HPDE6-E6E7 (cell line): ENCODE results near the gene EDIL3.

Experiments
- DNase-seq: peaks from one replicate; pipeline ENCODE4 v3.0.0; 2011; ENCODE audit warnings: missing footprints; ENCODE audit errors: extremely low spot score

EDIL3 gene

GRCh38 chr5:84384604-84385575, at the start of gene EDIL3:
EDIL3 (minus strand) TSS chr5:84384880; CDS start chr5:84384374, 506 bp downstream.
- no peak for DNase-seq

GRCh38 chr5:84433461-84433860, 48.8 kb upstream of the EDIL3 start:
- DNase-seq: no peak

GRCh38 chr5:84430863-84431663, 46.4 kb upstream of the EDIL3 start:
- DNase-seq: no peak

GRCh38 chr5:84430079-84430478, 45.4 kb upstream of the EDIL3 start:
- DNase-seq: no peak

DNA sequence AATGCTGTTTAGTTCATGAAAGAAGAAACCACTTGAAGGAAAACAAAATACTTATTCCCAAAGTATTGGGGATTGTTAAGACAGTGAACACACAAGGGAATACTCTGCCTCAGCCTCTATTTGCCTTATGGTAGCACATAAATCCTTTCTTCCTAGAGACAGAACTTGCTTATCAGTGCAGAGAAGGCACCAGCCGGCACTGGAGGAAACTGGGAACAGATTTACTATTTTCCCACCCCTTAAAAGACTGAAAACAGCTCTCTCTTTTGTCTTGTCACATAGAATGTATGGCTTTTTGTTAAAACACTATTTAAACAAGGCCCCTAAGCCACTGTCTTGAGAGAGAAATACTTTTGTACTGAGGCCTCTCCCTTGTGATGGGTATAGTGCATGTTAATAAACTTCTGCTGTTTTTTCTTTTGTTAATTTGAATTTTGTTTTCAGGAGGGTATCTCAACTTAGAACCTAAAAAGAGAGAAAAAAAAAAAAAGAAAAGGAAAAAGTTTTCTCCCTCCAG, 40.7 kb upstream of the EDIL3 start:
- DNase-seq: no peak

DNA sequence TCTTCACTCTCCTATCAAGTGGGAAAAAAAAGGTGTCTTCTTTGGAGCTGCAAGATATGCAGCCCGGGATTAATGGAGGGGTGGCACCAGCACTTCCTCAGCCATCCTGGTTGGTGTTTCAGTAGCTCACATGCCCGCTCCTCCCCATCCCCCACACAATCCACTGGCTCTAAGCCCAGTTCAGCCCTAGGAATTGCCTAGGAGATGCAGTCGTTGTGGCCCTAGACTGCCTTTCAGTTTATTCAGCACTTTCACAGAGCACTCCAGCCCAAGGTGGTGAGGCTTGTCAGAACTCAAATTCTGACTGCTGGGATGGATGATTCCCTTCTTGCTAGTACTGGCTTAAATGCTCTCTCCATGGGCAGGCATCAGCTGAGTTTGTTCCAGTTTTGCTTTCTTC, 35.1 kb upstream of the EDIL3 start:
- no peak for DNase-seq

DNA sequence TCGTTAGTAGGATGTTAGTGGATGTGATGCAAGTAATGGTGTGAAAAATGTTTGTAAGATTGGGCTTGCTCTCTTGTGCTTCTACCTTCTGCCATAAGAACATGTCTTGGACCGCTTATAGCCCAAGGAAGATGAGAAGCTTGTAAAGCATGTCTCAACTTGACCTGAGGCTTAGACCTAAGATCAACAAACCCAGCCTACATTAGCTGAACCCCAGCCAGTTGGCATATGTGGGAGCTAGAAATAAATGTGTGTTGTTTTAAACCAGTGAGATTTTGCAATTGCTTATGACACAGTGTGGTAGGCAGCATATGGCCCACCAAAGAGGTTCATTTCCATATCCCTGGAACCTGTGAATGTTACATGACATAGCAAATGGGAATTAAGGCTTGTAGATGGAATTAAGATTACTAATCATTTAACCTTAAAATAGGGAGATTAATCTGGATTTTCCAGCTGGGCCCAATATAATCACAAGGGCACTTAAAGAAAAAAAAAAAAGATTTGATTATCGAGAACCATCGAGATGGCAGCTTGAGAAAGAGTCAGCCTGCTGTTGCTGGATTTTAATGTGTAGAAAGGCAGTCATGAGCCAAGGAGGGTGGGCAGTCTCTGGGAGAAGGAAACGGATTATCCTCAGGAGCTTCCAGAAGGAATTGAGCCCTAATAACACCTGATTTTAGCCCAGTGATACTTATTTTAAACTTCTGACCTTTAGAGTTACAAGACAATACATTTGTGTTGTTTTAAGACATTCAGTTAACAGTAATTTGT, 27.3 kb upstream of the EDIL3 start:
- peak; percentile 7 for DNase-seq

GRCh38 chr5:84406111-84406510, 21.4 kb upstream of the EDIL3 start:
- no peak for DNase-seq

- peak; percentile 76 for DNase-seq
Observed at GRCh38 chr5:84403773-84404172, 19.1 kb upstream of the EDIL3 start.

GRCh38 chr5:84397385-84397784, 12.7 kb upstream of the EDIL3 start:
- DNase-seq: no peak

DNA sequence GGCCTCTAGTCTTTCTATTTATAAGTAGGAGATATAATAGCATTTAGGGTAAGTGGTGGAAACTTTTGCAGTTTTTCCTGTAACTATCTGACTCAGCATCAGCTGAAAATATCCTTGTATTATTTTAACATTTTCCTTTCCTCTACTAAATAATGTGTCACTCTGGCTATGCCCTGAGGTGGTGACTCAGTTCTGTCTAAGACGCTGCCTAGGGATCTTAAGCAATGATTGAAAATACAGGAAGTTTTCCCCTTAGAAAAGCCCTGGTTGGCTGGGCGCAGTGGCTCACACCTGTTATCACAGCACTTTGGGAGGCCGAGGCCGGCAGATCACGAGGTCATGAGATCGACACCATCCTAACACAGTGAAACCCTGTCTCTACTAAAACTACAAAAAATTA, 9.3 kb upstream of the EDIL3 start:
- peak; percentile 66 for DNase-seq

GRCh38 chr5:84392836-84393235, 8.2 kb upstream of the EDIL3 start:
- no peak for DNase-seq

DNA sequence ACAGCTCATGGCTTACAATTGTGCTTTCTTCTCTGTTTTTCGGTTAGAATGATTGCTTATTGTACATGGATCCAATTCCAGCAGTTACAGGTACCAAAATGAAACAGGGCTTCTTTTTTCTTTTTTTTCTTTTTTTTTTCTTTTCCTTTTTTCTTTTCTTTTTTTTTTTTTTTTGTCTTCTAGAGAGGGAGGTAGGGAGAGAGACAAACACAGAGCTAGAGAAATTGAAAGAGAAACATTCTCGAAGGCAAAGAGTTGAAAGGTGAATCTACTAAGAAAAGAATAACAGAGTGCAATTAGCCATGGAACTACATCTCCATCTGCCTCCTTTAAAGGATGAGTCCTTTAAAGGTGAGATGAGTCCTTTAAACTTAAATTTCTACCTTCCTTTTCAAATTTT, 1.0 kb upstream of the EDIL3 start:
- no peak for DNase-seq

- peak; percentile 13 for DNase-seq
Observed at GRCh38 chr5:84383816-84384603, 670 bp downstream of the EDIL3 start.

DNA sequence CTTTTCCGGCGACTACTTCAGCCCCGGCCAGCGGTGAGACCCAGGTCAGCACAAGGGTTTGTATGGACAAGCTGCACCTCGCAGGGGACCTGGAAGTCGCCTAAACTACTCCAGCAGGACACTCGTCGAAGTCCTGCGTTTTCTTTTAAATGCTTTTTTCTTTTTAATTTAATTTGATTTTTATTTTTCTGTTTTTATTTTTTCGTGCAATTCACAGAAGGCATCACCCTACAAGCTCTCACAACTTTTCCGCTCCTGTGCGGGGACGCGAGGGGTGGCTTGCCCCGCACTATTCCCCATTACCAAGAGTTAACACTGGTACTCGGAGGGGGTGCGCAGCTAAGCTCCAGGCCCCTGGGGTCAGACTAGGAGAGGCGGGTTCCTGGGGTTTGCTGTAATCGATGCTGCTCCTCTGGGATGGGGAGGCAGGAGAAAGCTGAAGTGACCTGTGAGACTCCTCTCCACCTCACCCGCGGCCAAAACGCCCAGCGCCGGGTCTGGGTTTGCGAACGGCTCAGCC, 1.3 kb downstream of the EDIL3 start:
- no peak for DNase-seq

- DNase-seq: peak; percentile 45
Observed at GRCh38 chr5:84382363-84383295, 2.1 kb downstream of the EDIL3 start.

- no peak for DNase-seq
Observed at GRCh38 chr5:84381502-84382362, 2.9 kb downstream of the EDIL3 start.

- no peak for DNase-seq
Observed at GRCh38 chr5:84379749-84380148, 4.9 kb downstream of the EDIL3 start.

- DNase-seq: no peak
Observed at GRCh38 chr5:84378961-84379360, 5.7 kb downstream of the EDIL3 start.
